ENCODE measurements around the gene MYH15. TPM values are rescaled to one million over a fixed set of nuclear protein-coding genes. Genes with fewer than 3 reads are reported as not detected.

MYH15 gene
- polyA plus RNA-seq, 3 donors, result not detected

DNA sequence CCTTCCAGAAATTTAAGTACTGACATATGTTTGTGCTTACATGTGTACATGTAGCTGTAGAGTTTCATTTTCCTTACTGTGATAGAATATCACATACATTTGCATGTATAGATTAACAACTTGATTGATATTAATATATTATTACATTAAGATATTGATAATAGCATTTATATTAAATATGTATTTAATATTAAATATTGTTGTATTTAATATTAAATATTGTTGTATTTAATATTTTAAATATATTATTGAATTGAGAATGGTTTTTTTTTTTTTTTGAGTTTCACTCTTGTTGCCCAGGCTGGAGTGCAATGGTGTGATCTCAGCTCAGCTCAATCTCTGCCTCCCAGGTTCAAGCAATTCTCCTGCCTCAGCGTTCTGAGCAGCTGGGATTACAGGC, 76.5 kb downstream of the MYH15 start:
- Mint-ChIP-seq H3K4me3 (no peak overlapping the region), H3K36me3 (peaks cover 0 to 2% of the 10 kb centered on the region in 2 donors), H3K27ac (no peak overlapping the region), H3K9me3 (peaks cover 8 to 19% (median 15%) of the 10 kb centered on the region in 7 donors), H3K4me1 (no peaks in the 10 kb centered on the region), H3K27me3 (ENCODE audit: low read depth in 3 of 3) (peaks cover 0 to 2% (median 0%) of the 10 kb centered on the region in 3 donors)
- no CpG with 5 or more reads among the region's 1 CpG for WGBS (ENCODE audit: insufficient coverage)
- H3K36me3 ChIP-seq (replicated peaks in 1 of 2; ENCODE audit: control insufficient read depth in 1 of 2, insufficient read depth in 2 of 2, low read length in 2 of 2), result no peaks in the 10 kb centered on the region
- no peak overlapping the region for H3K4me2 ChIP-seq (replicated peaks; ENCODE audit: extremely low read depth, low read length, poor library complexity, severe bottlenecking)
- DNase-seq, result no peak
- H2AFZ ChIP-seq (ENCODE audit: insufficient read depth, low read depth, low read length, poor library complexity, severe bottlenecking), result no peak overlapping the region
- intact Hi-C loops (cut with micrococcal nuclease), result no loop called here
- TF ChIP-seq, protein P1, sequence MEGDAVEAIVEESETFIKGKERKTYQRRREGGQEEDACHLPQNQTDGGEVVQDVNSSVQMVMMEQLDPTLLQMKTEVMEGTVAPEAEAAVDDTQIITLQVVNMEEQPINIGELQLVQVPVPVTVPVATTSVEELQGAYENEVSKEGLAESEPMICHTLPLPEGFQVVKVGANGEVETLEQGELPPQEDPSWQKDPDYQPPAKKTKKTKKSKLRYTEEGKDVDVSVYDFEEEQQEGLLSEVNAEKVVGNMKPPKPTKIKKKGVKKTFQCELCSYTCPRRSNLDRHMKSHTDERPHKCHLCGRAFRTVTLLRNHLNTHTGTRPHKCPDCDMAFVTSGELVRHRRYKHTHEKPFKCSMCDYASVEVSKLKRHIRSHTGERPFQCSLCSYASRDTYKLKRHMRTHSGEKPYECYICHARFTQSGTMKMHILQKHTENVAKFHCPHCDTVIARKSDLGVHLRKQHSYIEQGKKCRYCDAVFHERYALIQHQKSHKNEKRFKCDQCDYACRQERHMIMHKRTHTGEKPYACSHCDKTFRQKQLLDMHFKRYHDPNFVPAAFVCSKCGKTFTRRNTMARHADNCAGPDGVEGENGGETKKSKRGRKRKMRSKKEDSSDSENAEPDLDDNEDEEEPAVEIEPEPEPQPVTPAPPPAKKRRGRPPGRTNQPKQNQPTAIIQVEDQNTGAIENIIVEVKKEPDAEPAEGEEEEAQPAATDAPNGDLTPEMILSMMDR (IDR thresholded peaks at IDR 0.05), result no peak
- H3K4me1 ChIP-seq (ENCODE audit: control insufficient read depth in 1 of 2, insufficient read depth in 2 of 2, low read length in 2 of 2), result no peaks in the 10 kb centered on the region
- H3K27me3 ChIP-seq (ENCODE audit: control insufficient read depth in 2 of 2, insufficient read depth in 2 of 2, low read length in 2 of 2), result no peaks in the 10 kb centered on the region
- no peak overlapping the region for H3K4me3 ChIP-seq (replicated peaks in 1 of 3; ENCODE audit: low read depth in 2 of 3, low read length in 3 of 3)
- no peak overlapping the region for H3K27ac ChIP-seq (ENCODE audit: low read depth in 1 of 2, low read length in 2 of 2)
- H3K9me3 ChIP-seq (replicated peaks in 1 of 2; ENCODE audit: control insufficient read depth in 1 of 2, insufficient read depth in 1 of 2, low read length in 2 of 2), result peaks cover 14 to 15% of the 10 kb centered on the region in 2 donors
- no peak overlapping the region for H3K9ac ChIP-seq (ENCODE audit: insufficient read depth, low read length, poor library complexity, severe bottlenecking)
- H4K20me1 ChIP-seq (ENCODE audit: insufficient read depth, low read length), result no peaks in the 10 kb centered on the region
- H3K79me2 ChIP-seq (ENCODE audit: insufficient read depth, low read length), result no peaks in the 10 kb centered on the region

DNA sequence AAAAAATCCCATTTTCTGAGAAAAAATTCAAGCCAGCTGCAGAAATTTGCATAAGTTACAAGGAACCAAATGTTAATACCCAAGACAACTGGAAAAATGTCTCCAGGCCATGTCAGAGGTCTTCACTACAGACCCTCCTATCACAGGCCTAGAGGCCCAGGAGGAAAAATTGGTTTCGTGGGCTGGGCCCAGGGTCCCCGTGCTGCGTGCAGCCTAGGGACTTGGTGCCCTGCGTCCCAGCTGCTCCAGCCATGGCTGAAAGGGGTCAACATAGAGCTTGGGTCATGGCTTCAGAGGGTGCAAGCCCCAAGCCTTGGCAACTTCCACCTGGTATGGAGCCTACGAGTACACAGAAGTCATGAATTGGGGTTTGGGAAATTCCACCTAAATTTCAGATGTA, 78.0 kb downstream of the MYH15 start:
- no peaks in the 10 kb centered on the region for H3K36me3 ChIP-seq (replicated peaks in 1 of 2; ENCODE audit: control insufficient read depth in 1 of 2, insufficient read depth in 2 of 2, low read length in 2 of 2)
- 96% methylated on average over 4 of the region's 5 CpGs for WGBS (ENCODE audit: insufficient coverage)
- H3K9me3 Mint-ChIP-seq, result peaks cover 8 to 19% (median 15%) of the 10 kb centered on the region in 7 donors
- no peak overlapping the region for H3K9ac ChIP-seq (ENCODE audit: insufficient read depth, low read length, poor library complexity, severe bottlenecking)
- no peak overlapping the region for H3K4me2 ChIP-seq (replicated peaks; ENCODE audit: extremely low read depth, low read length, poor library complexity, severe bottlenecking)
- intact Hi-C loops (cut with micrococcal nuclease), result no loop called here
- H2AFZ ChIP-seq (ENCODE audit: insufficient read depth, low read depth, low read length, poor library complexity, severe bottlenecking), result no peak overlapping the region
- peaks cover 14 to 15% of the 10 kb centered on the region in 2 donors for H3K9me3 ChIP-seq (replicated peaks in 1 of 2; ENCODE audit: control insufficient read depth in 1 of 2, insufficient read depth in 1 of 2, low read length in 2 of 2)
- peaks cover 0 to 2% of the 10 kb centered on the region in 2 donors for H3K36me3 Mint-ChIP-seq
- H3K27ac ChIP-seq (ENCODE audit: low read depth in 1 of 2, low read length in 2 of 2), result no peak overlapping the region
- H3K4me1 Mint-ChIP-seq, result peaks cover 6% of the 10 kb centered on the region
- no peak overlapping the region for H3K4me3 ChIP-seq (replicated peaks in 1 of 3; ENCODE audit: low read depth in 2 of 3, low read length in 3 of 3)
- TF ChIP-seq, protein P1 (IDR thresholded peaks at IDR 0.05), result no peak
- H3K27ac Mint-ChIP-seq, result no peak overlapping the region
- H3K27me3 Mint-ChIP-seq (ENCODE audit: low read depth in 3 of 3), result no peaks in the 10 kb centered on the region
- no peak overlapping the region for H3K4me3 Mint-ChIP-seq
- no peaks in the 10 kb centered on the region for H3K27me3 ChIP-seq (ENCODE audit: control insufficient read depth in 2 of 2, insufficient read depth in 2 of 2, low read length in 2 of 2)
- no peaks in the 10 kb centered on the region for H4K20me1 ChIP-seq (ENCODE audit: insufficient read depth, low read length)
- no peak for DNase-seq
- H3K79me2 ChIP-seq (ENCODE audit: insufficient read depth, low read length), result no peaks in the 10 kb centered on the region
- no peaks in the 10 kb centered on the region for H3K4me1 ChIP-seq (ENCODE audit: control insufficient read depth in 1 of 2, insufficient read depth in 2 of 2, low read length in 2 of 2)

Data from CD14-positive monocyte (primary cell).